ENCODE data around the gene P4HA1.

DNA sequence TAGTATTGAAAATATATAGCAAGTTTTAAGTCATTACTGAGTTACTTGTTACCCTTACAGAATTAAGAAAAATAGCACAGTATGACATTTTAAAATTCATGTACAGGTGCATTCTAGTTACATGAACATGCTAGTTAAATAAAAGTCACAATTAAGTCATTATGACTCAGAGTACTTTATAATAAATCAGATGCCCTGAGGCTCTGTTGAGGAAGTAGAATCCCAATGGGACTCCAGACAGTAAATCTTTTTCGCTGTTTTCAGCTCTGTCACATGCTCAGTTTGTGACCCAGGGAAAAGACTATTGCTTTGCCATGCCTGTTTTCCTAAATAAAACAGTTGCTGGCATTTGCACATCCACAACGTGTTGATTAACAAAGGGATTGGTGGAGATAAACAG lies 34.6 kb upstream of the P4HA1 start:
- TF ChIP-seq, protein P1, sequence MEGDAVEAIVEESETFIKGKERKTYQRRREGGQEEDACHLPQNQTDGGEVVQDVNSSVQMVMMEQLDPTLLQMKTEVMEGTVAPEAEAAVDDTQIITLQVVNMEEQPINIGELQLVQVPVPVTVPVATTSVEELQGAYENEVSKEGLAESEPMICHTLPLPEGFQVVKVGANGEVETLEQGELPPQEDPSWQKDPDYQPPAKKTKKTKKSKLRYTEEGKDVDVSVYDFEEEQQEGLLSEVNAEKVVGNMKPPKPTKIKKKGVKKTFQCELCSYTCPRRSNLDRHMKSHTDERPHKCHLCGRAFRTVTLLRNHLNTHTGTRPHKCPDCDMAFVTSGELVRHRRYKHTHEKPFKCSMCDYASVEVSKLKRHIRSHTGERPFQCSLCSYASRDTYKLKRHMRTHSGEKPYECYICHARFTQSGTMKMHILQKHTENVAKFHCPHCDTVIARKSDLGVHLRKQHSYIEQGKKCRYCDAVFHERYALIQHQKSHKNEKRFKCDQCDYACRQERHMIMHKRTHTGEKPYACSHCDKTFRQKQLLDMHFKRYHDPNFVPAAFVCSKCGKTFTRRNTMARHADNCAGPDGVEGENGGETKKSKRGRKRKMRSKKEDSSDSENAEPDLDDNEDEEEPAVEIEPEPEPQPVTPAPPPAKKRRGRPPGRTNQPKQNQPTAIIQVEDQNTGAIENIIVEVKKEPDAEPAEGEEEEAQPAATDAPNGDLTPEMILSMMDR (IDR thresholded peaks at IDR 0.05), result no peak
- no peak for TF ChIP-seq POLR2A (IDR thresholded peaks at IDR 0.05)
